NCI-H345 (cell line): ENCODE measurements around the gene PIGL.
"Not testable (repeated sequence)": the region's sequence is repeated elsewhere in the genome, so short reads cannot be mapped to it uniquely, and the experiment has no call there.

ENCODE experiments used
- DNase-seq: peaks from one replicate; lab custom pipeline; 2025; lab: John Stamatoyannopoulos, UW

Gene PIGL

GRCh38 chr17:16312061-16312460 lies 95.1 kb downstream of the PIGL start:
- not testable (repeated sequence) for DNase-seq

- DNase-seq = no peak
Observed at GRCh38 chr17:16313139-16314090, 96.4 kb downstream of the PIGL start.

- DNase-seq = no peak
Observed at GRCh38 chr17:16314189-16314588, 97.2 kb downstream of the PIGL start.

GRCh38 chr17:16314859-16315258 lies 97.8 kb downstream of the PIGL start:
- DNase-seq = no peak

- no peak for DNase-seq
Observed at GRCh38 chr17:16319969-16320368, 103.0 kb downstream of the PIGL start.

- no peak for DNase-seq
Observed at GRCh38 chr17:16322636-16323035, 105.6 kb downstream of the PIGL start.

GRCh38 chr17:16325964-16326363 lies 109.0 kb downstream of the PIGL start:
- no peak for DNase-seq

- no peak for DNase-seq
Observed at GRCh38 chr17:16327018-16327417, 110.0 kb downstream of the PIGL start.

- no peak for DNase-seq
Observed at GRCh38 chr17:16328997-16329396, 112.0 kb downstream of the PIGL start.

GRCh38 chr17:16329519-16330271 lies 112.7 kb downstream of the PIGL start:
- no peak for DNase-seq

- no peak for DNase-seq
Observed at GRCh38 chr17:16338391-16338790, 121.4 kb downstream of the PIGL start.

GRCh38 chr17:16339402-16339801 lies 122.4 kb downstream of the PIGL start:
- no peak for DNase-seq

- DNase-seq = no peak
Observed at GRCh38 chr17:16339959-16340358, 122.9 kb downstream of the PIGL start.

- no peak for DNase-seq
Observed at GRCh38 chr17:16342979-16343378, 126.0 kb downstream of the PIGL start.

- DNase-seq = no peak
Observed at GRCh38 chr17:16343569-16343968, 126.6 kb downstream of the PIGL start.

GRCh38 chr17:16345565-16345964 lies 128.6 kb downstream of the PIGL start:
- DNase-seq = no peak

GRCh38 chr17:16346721-16347271 lies 129.8 kb downstream of the PIGL start:
- DNase-seq = no peak

- DNase-seq = no peak
Observed at GRCh38 chr17:16348586-16348985, 131.6 kb downstream of the PIGL start.

- no peak for DNase-seq
Observed at GRCh38 chr17:16349431-16349830, 132.4 kb downstream of the PIGL start.

- no peak for DNase-seq
Observed at GRCh38 chr17:16351831-16352230, 134.8 kb downstream of the PIGL start.

- peak; percentile 76 for DNase-seq
Observed at GRCh38 chr17:16352303-16352666, 135.3 kb downstream of the PIGL start.

- DNase-seq = peak; percentile 45
Observed at GRCh38 chr17:16352667-16353316, 135.8 kb downstream of the PIGL start.
